Lower lobe of right lung (tissue), 2 donors: ENCODE results near the gene FOLR3. TPM values are rescaled to one million over a fixed set of nuclear protein-coding genes. Genes with fewer than 3 reads are reported as not detected.
"Not testable (repeated sequence)": the region's sequence is repeated elsewhere in the genome, so short reads cannot be mapped to it uniquely, and the experiment has no call there.

Source experiments
- ATAC-seq, 2 donors: fragments of 200-7000 bp; cut with Tn5 transposase; one replicate each; pipeline ENCODE4 v1.9.1; 2020 to 2022; ENCODE audit warnings: mild to moderate bottlenecking in 2 of 2, moderate library complexity in 2 of 2
- DNase-seq: peaks from one replicate; pipeline ENCODE4 v3.0.0-alpha.2; 2020
- H3K27ac ChIP-seq: fragments of 200-600 bp; one replicate; pipeline ENCODE4 v1.8.0; 2022
- H3K27me3 ChIP-seq: fragments of 200-600 bp; one replicate; pipeline ENCODE4 v1.8.0; 2022; ENCODE audit warnings: low read depth
- H3K36me3 ChIP-seq: fragments of 200-600 bp; one replicate; pipeline ENCODE4 v1.8.0; 2022; ENCODE audit warnings: mild to moderate bottlenecking
- H3K4me1 ChIP-seq: fragments of 200-600 bp; one replicate; pipeline ENCODE4 v1.8.0; 2022
- H3K4me3 ChIP-seq: fragments of 200-600 bp; one replicate; pipeline ENCODE4 v1.8.0; 2022; ENCODE audit warnings: mild to moderate bottlenecking
- H3K9me3 ChIP-seq: fragments of 200-600 bp; one replicate; pipeline ENCODE4 v1.8.0; 2022
- CTCF ChIP-seq: fragments of 200-600 bp; IDR thresholded peaks from one replicate; pipeline ENCODE4 v1.8.0; 2022; ENCODE audit warnings: antibody characterized with exemption, mild to moderate bottlenecking
- intact Hi-C: fragments of 100-400 bp; cut with DNase I; formaldehyde crosslinking; loops from one replicate; pipeline ENCODE4 v1.11.0; 2022
- total RNA-seq: library from RNA; stranded (reverse); fragmentation: NEBNext Ultra II Directional; extraction: Animal tissue kit (Norgen Biotek cat#: 25700); gene quantifications from one replicate; pipeline ENCODE4 v1.2.1, GENCODE V29; 2021
- donor health status: DM: no; HTN: yes; CAD: no; lungs with severe emphysema.

The FOLR3 gene
- total RNA-seq, 1 donor from 2014 or later, result 53.1 TPM

- Histone ChIP-seq H3K27me3 (peaks cover 4% of the 10 kb centered on the region), H3K36me3 (no peaks in the 10 kb centered on the region), H3K9me3 (no peaks in the 10 kb centered on the region), H3K4me1 (no peaks in the 10 kb centered on the region), H3K27ac (no peak overlapping the region), H3K4me3 (no peak overlapping the region)
- TF ChIP-seq CTCF, result no peak
- no peak for ATAC-seq
- intact Hi-C loops, result no loop called here
- no peak for DNase-seq
Observed at GRCh38 chr11:72179804-72180396, 44.4 kb downstream of the FOLR3 start.

- H3K4me1 ChIP-seq, result not testable (repeated sequence)
Observed at GRCh38 chr11:72180892-72181552, 45.5 kb downstream of the FOLR3 start.

DNA sequence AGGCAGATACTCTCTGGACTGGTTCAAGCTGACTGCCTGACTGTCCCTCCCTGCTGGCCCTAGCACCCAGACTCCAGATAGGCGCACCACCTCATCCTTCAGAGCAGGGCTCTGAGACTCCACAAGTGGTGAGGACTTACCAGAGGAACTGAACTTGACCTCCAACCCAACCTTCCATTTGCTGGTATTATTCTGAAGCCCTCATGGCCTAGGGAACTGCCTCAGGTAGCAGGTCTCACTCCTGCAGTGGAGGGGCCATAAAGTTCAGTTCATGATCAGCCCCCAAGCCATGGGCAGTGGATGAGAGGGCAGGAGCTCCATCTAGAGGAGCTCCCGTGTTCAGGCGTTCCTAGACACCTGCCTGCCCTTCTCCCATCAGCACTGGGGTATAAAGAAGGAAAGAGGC lies 46.0 kb downstream of the FOLR3 start:
- H3K9me3 ChIP-seq, H3K27ac ChIP-seq, H3K27me3 ChIP-seq, H3K4me3 ChIP-seq, H3K36me3 ChIP-seq, intact Hi-C loops, H3K4me1 ChIP-seq, DNase-seq: not testable (repeated sequence)
- ATAC-seq, result peak; percentile 59 to 60

More at GRCh38 chr11:72180892-72181552, 45.5 kb downstream of the FOLR3 start:
- H3K36me3 ChIP-seq, intact Hi-C loops, H3K27me3 ChIP-seq, H3K9me3 ChIP-seq, DNase-seq, H3K4me3 ChIP-seq, H3K27ac ChIP-seq: not testable (repeated sequence)
- peak in 1 of 2 donors; percentile 25 for ATAC-seq

GRCh38 chr11:72188267-72188666 lies 52.7 kb downstream of the FOLR3 start:
- no peak overlapping the region for H3K27ac ChIP-seq
- no peak for DNase-seq
- H3K27me3 ChIP-seq, result no peaks in the 10 kb centered on the region
- TF ChIP-seq CTCF, result no peak
- intact Hi-C loops, result no loop called here
- ATAC-seq, result no peak
- no peaks in the 10 kb centered on the region for H3K36me3 ChIP-seq
- H3K4me3 ChIP-seq, result no peak overlapping the region
- H3K4me1 ChIP-seq, result peaks cover 6% of the 10 kb centered on the region
- H3K9me3 ChIP-seq, result no peaks in the 10 kb centered on the region

Other genes with a start within 250 kb of the FOLR3 start
- gene XNDC1N, start 207.1 kb upstream of the FOLR3 start, total RNA-seq, result 9.1 TPM
- gene RNF121, start 206.7 kb upstream of the FOLR3 start, total RNA-seq, result 24.7 TPM
- gene IL18BP, start 136.8 kb upstream of the FOLR3 start, total RNA-seq, result 18.0 TPM
- 200 TPM for gene NUMA1, start 55.2 kb upstream of the FOLR3 start, total RNA-seq
- gene LRRC51, start 54.9 kb upstream of the FOLR3 start, total RNA-seq, result 14.8 TPM
- gene LAMTOR1, start 32.4 kb upstream of the FOLR3 start, total RNA-seq, result 96.0 TPM
- gene TOMT, start 29.8 kb upstream of the FOLR3 start, total RNA-seq, result not detected
- gene ANAPC15, start 23.0 kb upstream of the FOLR3 start, total RNA-seq, result 22.7 TPM
- 134 TPM for gene FOLR1, start 56.4 kb downstream of the FOLR3 start, total RNA-seq
- 28.1 TPM for gene FOLR2, start 81.1 kb downstream of the FOLR3 start, total RNA-seq
- gene INPPL1, start 89.0 kb downstream of the FOLR3 start, total RNA-seq, result 147 TPM
- not detected for gene PHOX2A, start 108.5 kb downstream of the FOLR3 start, total RNA-seq